ENCODE data around the gene NCOA7.

Gene NCOA7

DNA sequence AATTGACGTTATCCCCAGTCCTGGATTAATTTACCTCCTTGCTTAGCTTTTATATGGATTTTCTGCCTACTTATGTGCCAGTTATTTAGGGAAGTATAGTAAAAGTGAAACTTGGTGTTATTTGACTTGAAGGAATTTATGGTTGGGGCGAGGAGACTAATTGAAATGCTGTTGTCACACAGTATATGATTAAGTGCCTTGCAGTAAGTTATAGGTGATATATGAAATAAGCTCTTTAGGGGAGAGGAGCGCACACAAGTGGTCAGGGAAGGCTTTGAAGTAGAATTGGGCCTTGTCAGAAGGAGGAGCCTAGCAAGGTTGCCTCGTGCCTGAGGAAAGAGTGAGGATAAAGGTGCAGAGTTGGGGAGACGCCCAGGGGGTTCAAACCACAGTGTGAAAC lies 20.5 kb downstream of the NCOA7 start:
- DNase-seq (ENCODE audit: low read depth, low spot score), result no peak

- no peak for DNase-seq (ENCODE audit: low read depth, low spot score)
Observed at GRCh38 chr6:125812394-125813292, 21.9 kb downstream of the NCOA7 start.

- no peak for DNase-seq (ENCODE audit: low read depth, low spot score)
Observed at GRCh38 chr6:125814481-125814880, 23.7 kb downstream of the NCOA7 start.

DNA sequence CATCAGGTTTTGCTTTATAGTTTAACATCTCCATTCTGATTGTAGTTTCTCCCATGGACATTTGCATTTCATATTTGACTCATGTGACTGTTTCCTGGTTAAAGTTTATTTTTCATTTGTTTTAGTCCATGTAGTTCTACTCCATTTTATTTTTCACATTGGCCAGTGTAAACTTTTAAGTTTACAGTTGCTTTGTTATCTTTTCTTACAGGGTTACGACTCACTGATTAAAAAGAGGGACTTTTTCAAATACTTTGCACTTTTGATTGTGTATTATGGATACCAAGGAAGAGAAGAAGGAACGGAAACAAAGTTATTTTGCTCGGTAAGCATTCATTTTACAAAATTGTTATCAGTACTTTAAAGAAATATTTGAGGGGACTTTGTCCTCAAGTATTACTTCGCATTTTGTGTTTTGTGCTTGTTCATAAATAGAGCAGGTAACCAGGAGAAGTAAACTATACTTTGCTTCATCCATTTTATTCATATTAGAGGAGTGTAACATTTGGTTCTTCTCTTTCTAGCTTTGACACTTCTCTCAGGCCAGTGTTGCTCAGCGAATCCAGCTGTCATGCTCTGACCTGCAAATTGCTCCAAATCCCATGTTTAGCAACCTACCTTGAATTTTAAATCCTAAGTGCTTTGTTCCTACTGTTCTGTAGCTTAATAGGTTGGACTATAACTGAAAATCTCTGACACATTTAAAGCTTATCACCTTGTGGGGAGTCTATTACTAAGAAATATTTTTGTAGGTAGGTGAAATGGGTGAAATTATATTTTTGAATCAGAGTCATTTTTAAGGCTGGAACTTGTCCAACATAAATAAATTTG lies 24.5 kb downstream of the NCOA7 start:
- DNase-seq (ENCODE audit: low read depth, low spot score), result no peak

DNA sequence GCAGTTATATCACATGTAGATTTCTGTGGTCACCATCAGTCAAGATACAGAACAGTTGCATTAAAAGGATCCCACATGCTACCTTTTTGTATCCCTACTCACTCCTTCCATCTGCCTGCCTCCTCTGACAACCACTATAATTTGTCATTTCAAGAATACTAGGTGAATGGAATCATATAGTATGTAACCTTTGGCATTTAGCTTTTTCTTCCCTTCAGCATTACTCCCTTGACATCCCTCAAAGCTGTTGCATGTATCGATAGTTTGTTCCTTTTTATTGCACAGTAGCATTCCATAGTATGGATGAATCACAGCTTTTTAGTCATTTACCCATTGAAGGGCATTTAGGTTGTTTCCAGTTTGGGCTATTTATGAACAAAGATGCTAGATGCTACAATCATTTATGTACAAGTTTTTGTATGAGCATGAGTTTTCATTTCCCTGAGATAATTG lies 26.1 kb downstream of the NCOA7 start:
- no peak for DNase-seq (ENCODE audit: low read depth, low spot score)

GRCh38 chr6:125818225-125818657 lies 27.5 kb downstream of the NCOA7 start:
- no peak for DNase-seq (ENCODE audit: low read depth, low spot score)

DNA sequence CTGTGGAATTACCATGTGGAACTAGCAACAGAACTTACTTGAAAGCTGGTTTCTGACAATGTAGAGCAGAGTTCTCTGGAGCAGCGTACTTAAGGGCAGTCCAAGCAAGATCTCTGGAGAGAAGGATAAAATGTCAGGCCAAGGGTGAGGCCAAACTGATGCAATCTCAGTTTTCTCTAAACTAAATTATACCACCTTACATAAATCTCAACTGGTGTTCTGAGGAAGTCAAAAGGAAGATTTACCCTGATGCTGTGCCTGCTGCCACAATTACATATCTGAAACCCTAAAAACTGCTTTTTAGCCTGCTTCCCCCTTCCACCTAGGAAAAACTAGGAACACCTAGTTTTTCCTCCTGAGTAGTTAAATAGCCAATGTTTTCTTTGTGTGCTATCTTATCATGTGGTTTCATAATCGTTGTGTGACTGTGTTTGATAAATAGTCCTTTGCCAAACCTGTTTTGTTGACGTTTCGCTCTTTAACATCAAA lies 28.1 kb downstream of the NCOA7 start:
- DNase-seq (ENCODE audit: low read depth, low spot score), result no peak

DNA sequence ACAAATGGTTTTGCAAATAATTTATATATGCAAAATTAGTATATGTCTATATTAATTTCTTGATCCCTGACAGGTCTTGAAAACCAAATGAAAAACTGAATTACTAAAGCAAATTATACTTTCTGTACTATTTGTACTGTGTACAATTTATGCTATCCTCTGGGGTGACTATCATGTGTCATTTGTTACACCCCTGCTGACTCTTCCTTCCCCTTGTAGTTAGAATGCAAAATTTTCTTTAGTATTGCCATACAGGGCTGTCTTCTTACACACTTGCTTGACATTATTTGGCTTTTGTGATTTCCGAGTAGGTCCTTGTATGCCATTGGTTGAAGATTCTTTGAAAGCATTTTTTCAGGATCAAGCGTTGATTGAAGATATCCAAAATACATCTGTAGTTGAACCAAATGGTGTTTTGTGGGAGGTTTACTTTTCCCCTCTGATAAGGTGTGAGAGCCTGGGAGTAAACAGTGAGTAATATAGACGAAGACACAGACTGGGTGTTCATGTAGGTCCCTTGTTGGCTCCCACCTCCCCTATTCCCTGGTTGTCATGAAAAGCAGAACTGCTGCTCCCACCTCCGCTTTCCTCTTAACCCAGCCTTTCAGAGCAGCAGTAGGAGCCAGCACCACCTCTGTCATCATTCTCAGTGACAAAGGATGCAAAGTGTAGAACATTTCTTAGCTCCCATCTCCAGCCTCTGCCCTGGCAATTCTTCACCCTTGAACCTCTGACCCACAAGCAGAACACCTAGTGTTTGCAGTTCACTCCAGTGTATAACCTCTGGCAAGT lies 29.0 kb downstream of the NCOA7 start:
- DNase-seq (ENCODE audit: low read depth, low spot score), result no peak

GRCh38 chr6:125821825-125822281 lies 31.1 kb downstream of the NCOA7 start:
- no peak for DNase-seq (ENCODE audit: low read depth, low spot score)

DNA sequence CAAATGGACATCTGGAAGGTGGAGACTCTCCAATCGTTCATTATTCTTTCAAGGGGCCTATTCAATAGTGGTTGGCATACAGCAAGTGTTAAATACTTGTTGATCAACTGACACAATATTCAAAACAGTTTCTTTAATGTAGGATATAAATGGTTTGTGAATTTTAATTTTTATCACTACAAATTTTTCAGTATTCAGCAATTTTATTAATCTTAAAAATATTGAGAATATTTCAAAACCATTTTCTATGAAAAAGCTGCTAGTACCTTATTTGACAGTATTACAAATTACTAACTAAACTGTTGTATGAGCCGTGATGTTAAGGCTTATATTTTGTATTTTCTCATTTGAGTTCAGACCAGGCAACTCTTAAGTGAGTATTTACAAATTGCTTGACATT lies 32.4 kb downstream of the NCOA7 start:
- no peak for DNase-seq (ENCODE audit: low read depth, low spot score)

DNA sequence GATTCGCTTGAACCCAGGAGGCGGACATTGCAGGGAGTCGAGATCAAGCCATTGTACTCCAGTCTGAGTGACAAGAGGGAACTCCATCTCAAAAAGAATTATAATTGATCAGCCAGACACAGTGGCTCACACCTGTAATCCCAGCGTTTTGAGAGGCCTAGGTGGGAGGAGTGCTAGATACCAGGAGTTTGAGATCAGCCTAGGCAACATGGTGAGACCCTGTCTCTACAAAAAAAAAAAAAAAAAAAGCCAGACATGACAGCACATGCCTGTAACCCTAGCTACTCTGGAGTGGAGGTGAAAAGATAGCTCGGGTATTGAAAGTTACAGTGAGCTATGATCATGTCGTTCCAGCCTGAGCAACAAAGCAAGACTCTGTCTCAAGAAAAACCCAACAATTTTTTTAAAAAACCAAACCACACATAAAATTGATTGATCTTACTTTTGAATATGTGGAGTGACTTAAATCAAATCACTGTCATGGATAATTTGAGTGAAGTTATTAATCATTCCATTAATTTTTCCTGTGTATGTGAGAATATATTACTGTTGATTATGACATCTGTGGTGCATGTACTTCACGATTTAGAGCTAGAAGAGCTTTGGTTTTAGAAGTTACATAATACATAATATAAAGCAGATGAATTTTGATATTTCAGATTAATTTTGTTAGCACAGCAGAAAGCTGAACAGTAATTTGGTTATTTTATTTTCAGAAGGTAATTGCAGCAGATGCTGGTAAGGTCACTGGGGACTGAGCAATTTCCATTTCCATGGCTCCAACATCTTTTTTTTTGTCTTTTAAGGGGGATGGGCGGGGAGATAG lies 34.4 kb downstream of the NCOA7 start:
- no peak for DNase-seq (ENCODE audit: low read depth, low spot score)

DNA sequence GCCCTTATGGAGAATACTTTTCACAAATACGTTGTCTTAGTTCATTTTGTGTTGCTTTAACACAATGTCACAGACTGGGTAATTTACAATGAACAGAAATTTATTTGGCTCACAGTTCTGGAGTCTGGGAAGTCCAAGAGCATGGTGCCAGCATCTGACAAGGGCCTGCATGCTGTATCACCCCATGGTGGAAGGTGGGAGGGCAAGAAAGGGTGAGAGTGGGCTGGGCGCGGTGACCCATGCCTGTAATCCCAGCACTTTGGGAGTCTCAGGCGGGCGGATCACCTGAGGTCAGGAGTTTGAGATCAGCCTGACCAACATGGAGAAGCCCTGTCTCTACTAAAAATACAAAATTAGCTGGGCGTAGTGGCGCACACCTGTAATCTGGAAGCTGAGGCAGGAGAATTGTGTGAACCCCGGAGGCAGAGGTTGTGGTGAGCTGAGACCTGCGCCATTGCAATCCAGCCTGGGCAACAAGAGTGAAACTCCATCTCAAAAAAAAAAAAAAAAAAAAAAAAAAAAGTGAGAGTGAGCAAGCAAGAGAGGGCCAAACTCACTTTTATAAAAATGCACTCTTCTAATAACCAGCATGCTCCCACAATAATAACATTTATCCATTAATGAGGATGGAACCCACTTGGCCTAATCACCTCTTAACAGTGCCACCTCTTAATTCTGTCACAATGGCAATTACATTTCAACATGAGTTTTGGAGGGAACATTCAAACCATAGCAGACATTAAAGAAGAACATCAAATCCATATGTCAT lies 36.1 kb downstream of the NCOA7 start:
- no peak for DNase-seq (ENCODE audit: low read depth, low spot score)

DNA sequence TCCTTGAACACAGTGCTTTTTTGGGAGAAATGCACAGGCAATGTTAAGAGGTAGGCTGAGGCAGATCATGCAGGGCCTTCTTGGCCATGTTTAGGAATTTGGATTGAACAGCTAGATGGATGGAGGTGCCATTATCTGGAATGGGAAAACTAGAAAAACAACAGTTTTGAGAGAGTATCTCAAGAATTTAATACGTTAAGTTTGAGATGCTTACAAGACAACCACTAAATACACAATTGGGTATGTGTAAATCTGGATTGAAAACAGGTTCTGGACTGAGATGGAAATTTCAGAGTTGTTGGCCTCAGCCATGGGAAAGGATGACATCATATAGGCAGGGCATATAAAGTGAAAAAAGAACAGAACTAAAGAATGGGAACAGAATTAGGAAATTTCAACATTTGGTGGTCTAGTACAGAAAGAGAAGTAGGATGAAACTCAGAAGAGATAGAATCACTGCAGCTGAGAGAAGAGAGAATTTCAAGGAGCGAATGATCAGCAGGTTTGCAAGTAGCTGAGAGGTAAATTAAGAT lies 37.1 kb downstream of the NCOA7 start:
- no peak for DNase-seq (ENCODE audit: low read depth, low spot score)

GRCh38 chr6:125828476-125829039 lies 37.8 kb downstream of the NCOA7 start:
- DNase-seq (ENCODE audit: low read depth, low spot score), result no peak

DNA sequence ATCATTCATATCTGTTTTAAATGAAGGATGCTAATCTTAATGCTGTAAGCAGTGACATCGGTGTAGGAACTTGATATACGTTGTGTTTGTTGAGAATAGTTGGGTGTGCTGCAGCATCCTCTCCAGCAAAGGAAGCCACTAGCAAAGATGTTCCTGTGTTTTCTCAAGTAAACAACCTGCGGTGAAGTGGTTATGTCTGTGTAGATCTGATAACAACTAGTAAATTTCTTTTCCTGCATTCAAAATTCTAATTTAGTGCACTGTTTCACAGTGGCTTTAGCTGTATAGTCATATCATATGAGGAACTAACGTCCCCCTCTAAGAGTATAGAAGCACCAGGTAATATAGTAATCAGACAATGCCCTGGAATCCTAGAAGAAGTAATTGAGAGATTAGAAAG lies 38.7 kb downstream of the NCOA7 start:
- DNase-seq (ENCODE audit: low read depth, low spot score), result no peak

- no peak for DNase-seq (ENCODE audit: low read depth, low spot score)
Observed at GRCh38 chr6:125831659-125832058, 40.9 kb downstream of the NCOA7 start.

GRCh38 chr6:125832391-125833117 lies 41.8 kb downstream of the NCOA7 start:
- DNase-seq (ENCODE audit: low read depth, low spot score), result no peak

GRCh38 chr6:125834348-125834747 lies 43.6 kb downstream of the NCOA7 start:
- no peak for DNase-seq (ENCODE audit: low read depth, low spot score)

All from iPS DF 19.7 (cell line).